Neuron (in vitro differentiated cells): ENCODE results near the gene CHI3L2.

ENCODE experiments used
- H2AFZ ChIP-seq: one replicate; pipeline ENCODE4 v1.6.1; 2013; ENCODE audit warnings: low read depth, mild to moderate bottlenecking, inconsistent platforms, low read length, moderate library complexity
- H3K27me3 ChIP-seq: one replicate; pipeline ENCODE4 v1.6.1; 2013; ENCODE audit warnings: low read length; ENCODE audit not compliant: insufficient read depth
- H3K36me3 ChIP-seq: one replicate; pipeline ENCODE4 v1.6.1; 2013; ENCODE audit warnings: low read length; ENCODE audit not compliant: insufficient read depth
- H3K4me1 ChIP-seq: one replicate; pipeline ENCODE4 v1.6.1; 2013; ENCODE audit warnings: low read length; ENCODE audit not compliant: insufficient read depth
- H3K4me3 ChIP-seq: 2 replicates; pipeline ENCODE4 v1.5.1; 2013; ENCODE audit warnings: mild to moderate bottlenecking, low read length, moderate library complexity
- H3K9me3 ChIP-seq: one replicate; pipeline ENCODE4 v1.6.1; 2013; ENCODE audit warnings: low read length

CHI3L2 gene

DNA sequence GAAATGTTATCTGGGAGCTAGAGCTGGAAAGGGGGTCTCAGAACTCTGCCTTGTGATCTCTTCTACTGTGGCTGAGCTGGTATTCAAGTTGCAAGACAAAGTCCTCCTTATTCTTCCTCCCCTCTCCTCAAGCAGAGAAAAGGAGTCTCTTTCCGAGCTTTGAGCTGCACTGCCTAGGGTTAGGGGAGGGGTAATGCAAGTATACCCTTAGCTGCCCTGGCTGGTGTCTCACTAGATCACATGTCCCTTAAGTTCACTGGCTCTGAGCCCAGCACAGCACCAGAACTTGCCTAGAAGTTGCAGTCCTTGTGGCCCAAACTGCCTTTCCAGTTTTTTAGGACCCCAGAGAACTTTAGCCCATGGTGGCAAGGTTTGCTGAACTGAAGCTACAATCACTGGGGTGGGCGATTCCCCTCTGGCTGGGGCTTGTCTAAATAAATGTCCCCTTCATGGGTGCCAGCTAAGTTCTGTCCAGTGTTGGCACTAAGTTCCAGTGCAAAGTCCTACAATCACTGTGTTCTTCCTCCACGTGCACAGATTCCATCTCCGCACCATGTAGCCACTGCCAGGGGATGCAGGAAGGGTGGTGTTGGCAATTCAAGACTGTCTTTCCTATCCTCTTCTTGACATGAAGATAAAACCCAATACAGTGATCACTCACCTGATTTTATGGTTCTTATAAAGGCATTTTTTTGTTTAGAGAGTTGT lies 40.4 kb downstream of the CHI3L2 start:
- H2AFZ ChIP-seq: no peak overlapping the region
- no peaks in the 10 kb centered on the region for H3K36me3 ChIP-seq
- no peak overlapping the region for H3K4me3 ChIP-seq
- H3K27me3 ChIP-seq: peaks cover 2% of the 10 kb centered on the region
- no peaks in the 10 kb centered on the region for H3K9me3 ChIP-seq
- H3K4me1 ChIP-seq: no peaks in the 10 kb centered on the region

DNA sequence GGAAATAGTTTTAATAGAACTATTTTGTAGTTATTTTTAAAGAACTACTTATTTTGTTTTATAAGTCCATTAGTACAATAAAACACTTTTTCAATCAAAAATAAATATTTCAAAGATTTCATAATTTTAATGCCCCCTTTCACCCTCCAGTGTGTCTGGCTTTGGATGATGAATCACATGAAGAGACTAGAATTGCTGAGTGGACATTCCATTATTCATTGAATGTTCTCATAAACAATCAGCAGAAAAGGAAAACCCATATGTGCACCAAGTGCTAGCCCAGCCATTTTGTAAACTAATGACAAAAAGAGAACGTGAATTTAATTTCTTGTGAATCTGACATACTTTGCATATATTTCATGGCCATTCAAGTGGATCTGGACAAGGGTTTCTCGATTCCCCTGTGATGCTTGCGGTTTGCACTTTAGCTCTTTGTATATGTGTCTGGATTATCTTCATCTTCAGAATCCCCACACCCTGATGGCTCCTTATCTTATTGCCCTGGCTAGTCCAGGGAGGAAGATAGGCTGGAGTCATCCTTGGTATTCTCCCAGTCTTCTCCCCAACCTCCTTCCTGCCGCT lies 42.4 kb downstream of the CHI3L2 start:
- H2AFZ ChIP-seq: no peak overlapping the region
- H3K27me3 ChIP-seq: peaks cover 2% of the 10 kb centered on the region
- no peaks in the 10 kb centered on the region for H3K36me3 ChIP-seq
- H3K4me3 ChIP-seq: no peak overlapping the region
- H3K4me1 ChIP-seq: no peaks in the 10 kb centered on the region
- no peaks in the 10 kb centered on the region for H3K9me3 ChIP-seq

DNA sequence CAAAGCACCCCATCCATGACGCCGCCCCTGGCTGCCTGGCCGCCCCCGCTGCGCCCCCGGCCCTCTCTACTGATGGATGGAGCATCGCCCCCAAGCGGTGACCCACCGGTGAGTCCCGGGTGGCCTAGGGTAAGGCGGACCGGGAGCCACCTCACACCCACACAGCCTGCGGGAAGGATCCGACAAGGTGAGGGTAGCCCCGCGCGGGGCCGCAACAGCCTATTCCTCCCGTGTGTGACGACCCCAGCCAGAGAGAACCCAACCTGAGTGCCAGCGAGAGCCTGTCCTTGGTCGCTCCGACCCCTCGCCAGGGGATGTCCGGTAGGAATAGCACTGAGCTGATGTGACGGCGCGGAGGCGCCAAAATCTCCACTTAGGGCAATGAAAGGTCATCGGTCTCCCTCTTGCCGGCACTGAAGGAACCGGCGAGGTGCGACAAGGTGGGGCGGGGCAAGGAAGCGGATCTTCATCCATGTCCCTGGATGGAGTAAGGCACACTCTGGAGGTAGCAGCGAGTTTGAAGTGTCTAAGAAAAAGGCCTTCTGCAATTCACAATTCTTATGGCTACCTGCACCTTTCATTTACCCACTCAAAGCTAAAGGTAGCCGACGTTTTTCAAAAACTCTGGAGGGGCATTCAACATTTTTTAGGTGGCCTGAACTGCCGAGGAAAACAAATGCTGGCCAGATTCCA lies 43.4 kb downstream of the CHI3L2 start:
- Histone ChIP-seq H3K27me3 (peaks cover 2% of the 10 kb centered on the region), H3K9me3 (no peaks in the 10 kb centered on the region), H3K4me3 (no peak overlapping the region), H3K36me3 (no peaks in the 10 kb centered on the region), H3K4me1 (no peaks in the 10 kb centered on the region), H2AFZ (no peak overlapping the region)

DNA sequence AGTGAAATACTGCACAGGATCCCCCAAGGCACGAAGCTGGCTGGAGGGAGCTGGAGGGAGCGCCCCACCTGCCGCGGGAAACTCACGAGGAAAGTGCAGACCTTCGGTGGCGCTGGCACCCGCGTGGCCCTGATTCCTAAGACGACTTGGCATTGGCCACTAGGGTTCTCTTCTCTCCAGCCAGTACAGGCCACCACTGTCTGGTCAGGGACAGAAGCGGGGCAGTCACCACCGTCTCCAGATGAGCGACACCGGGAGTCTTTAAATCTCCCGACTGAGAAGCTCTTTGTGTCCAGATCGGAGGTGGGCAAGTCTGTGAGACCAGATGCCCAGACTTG lies 43.9 kb downstream of the CHI3L2 start:
- Histone ChIP-seq H3K9me3 (no peaks in the 10 kb centered on the region), H2AFZ (no peak overlapping the region), H3K4me3 (no peak overlapping the region), H3K36me3 (no peaks in the 10 kb centered on the region), H3K27me3 (peaks cover 2% of the 10 kb centered on the region), H3K4me1 (no peaks in the 10 kb centered on the region)

DNA sequence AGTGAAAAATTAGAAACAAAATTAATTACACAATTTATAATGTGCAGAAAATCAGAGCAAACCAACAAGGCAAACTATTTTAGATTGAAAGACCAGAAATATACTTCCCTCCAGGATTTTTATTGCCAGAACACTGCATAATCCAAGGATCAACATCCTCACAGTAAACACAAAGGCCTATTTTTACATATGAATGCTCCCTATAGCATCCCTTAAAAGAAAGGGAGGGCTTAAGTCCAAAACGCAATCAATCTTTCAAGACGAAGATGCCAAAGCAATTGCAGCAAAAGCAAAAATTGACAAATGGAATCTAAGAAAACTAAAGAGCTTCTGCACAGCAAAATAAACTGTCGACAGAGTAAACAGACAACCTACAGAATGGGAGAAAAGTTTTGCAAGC lies 44.6 kb downstream of the CHI3L2 start:
- Histone ChIP-seq H3K36me3 (no peaks in the 10 kb centered on the region), H3K9me3 (no peaks in the 10 kb centered on the region), H2AFZ (no peak overlapping the region), H3K4me1 (no peaks in the 10 kb centered on the region), H3K27me3 (peaks cover 2% of the 10 kb centered on the region), H3K4me3 (no peak overlapping the region)

DNA sequence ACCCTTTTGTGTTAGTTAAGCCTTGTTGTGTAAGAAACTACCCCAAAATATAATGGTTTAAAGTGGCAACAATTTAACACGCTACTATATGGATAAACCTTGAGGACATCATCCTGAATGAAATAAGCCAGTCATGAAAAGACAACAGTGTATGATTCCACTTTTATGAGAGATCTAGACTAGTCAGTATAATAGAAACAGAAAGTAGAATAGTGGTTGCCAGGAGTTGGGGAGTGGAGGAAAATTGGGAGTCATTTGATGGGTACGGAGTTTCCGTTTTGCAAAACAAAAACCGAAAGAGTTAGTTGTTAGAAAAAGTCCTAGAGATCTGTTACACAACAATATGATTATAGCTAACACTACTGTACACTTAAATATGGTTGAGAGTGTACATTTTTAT lies 47.1 kb downstream of the CHI3L2 start:
- Histone ChIP-seq H2AFZ (no peak overlapping the region), H3K36me3 (no peaks in the 10 kb centered on the region), H3K4me3 (no peak overlapping the region), H3K9me3 (no peaks in the 10 kb centered on the region), H3K4me1 (no peaks in the 10 kb centered on the region), H3K27me3 (peaks cover 2% of the 10 kb centered on the region)

DNA sequence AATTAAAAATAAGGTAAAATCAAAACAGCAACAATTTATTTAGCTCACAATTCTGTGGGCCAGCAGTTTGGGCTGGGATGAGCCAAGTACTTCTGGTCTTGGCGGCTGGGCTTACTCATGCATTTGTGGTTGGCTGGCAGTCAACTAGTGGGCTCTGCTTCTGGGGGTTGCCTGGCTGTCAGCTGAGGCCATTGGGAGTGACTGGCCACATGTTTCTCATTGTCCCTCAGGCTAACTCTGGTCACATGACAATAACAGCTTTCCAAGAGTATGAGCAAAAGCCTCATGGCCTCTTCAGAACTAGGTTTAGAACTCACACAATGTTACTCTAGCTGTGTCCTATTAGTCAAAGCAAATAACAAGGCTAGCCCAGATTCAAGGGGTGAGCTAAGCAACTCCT lies 47.6 kb downstream of the CHI3L2 start:
- H3K4me3 ChIP-seq: no peak overlapping the region
- no peaks in the 10 kb centered on the region for H3K36me3 ChIP-seq
- no peak overlapping the region for H2AFZ ChIP-seq
- H3K4me1 ChIP-seq: no peaks in the 10 kb centered on the region
- H3K27me3 ChIP-seq: peaks cover 2% of the 10 kb centered on the region
- H3K9me3 ChIP-seq: no peaks in the 10 kb centered on the region

DNA sequence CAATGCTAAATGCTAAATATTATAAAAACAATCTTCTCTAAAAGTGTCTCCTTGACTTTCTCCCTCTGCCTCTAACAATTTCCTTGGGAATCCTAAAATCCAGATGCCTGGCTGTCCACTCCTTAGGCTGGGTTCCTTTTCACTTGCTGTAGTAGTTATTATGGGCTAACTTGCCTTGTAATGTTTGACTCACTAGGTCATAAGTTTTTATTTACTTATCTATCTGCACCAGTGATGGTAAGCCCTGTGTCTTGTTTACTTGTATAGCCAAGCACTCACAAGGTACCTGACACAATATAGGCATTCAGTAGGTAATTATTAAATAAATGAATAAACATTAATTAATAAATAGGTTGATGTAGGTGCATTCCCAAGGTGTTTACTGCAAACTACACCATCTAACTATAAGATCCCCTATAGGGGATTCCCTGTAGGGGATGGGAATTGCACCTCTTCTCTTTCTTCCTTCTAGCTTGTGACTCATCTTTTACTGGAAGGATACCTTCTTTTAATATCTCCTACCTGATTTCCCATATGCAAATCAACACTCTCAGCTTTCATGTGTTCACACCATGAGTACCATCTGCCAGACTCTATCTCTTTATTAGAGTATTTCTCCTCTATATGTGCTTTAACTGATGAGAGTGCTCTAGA lies 48.4 kb downstream of the CHI3L2 start:
- no peaks in the 10 kb centered on the region for H3K4me1 ChIP-seq
- no peak overlapping the region for H2AFZ ChIP-seq
- H3K36me3 ChIP-seq: no peaks in the 10 kb centered on the region
- peaks cover 4% of the 10 kb centered on the region for H3K27me3 ChIP-seq
- no peaks in the 10 kb centered on the region for H3K9me3 ChIP-seq
- H3K4me3 ChIP-seq: no peak overlapping the region

DNA sequence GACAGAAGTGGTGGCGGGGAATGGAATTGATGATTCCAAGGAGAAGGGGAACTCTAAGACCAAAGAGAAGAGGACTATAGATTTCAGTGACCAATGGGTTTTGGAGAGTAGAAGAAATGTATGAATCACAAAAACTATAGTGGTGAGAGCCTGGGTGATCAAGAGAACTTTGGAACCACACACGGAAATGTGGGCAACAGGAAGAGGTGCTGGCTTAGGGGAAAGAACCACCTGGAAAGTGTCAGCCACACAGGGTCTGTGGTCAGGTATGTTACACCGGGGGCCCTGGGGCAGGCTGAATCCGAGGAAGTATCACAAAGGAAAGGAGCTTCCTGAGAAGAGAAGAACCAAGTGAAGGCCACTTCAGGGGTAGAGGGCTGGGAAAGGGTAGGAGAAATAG lies 51.6 kb downstream of the CHI3L2 start:
- H3K9me3 ChIP-seq: no peaks in the 10 kb centered on the region
- H3K4me1 ChIP-seq: no peaks in the 10 kb centered on the region
- H3K4me3 ChIP-seq: no peak overlapping the region
- H3K27me3 ChIP-seq: peaks cover 2% of the 10 kb centered on the region
- H3K36me3 ChIP-seq: no peaks in the 10 kb centered on the region
- H2AFZ ChIP-seq: no peak overlapping the region

DNA sequence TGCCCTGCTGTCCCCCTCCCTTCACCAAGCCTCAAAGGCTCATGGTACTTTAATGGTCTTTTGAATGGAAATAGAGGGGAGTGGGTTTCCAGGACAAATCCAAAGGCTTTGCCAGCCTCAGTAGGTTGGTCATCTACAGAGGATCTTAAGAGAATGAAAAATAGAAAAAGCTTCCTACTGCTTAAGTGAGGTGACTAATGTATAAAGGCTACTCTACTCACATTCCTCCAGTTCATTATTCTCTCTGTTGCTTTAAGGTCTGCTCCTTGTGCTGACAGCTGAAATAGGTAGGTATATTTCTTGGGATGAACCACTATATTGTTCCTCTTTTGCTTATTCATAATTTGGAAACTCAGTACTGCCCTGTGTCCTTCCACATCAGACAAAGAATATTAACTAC lies 52.8 kb downstream of the CHI3L2 start:
- H3K4me3 ChIP-seq: no peak overlapping the region
- H3K9me3 ChIP-seq: no peaks in the 10 kb centered on the region
- H3K4me1 ChIP-seq: no peaks in the 10 kb centered on the region
- peaks cover 2% of the 10 kb centered on the region for H3K27me3 ChIP-seq
- H3K36me3 ChIP-seq: no peaks in the 10 kb centered on the region
- H2AFZ ChIP-seq: no peak overlapping the region

DNA sequence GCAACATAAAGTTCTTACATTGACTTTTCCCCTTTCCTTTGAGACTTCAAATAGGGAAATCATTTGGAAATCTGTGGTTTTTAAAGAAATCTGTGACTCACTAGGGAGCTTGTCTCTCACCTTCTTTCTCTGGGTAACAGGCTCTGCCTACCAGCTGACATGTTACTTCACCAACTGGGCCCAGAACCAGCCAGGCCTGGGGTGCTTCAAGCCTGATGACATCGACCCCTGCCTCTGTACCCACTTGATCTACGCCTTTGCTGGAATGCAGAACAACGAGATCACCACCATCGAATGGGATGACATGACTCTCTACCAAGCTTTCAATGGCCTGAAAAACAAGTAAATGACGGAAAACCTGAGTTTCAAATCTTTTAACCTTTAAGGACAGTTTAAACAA lies 53.9 kb downstream of the CHI3L2 start:
- Histone ChIP-seq H2AFZ (no peak overlapping the region), H3K4me1 (no peaks in the 10 kb centered on the region), H3K36me3 (no peaks in the 10 kb centered on the region), H3K4me3 (no peak overlapping the region), H3K27me3 (peaks cover 2% of the 10 kb centered on the region), H3K9me3 (no peaks in the 10 kb centered on the region)

DNA sequence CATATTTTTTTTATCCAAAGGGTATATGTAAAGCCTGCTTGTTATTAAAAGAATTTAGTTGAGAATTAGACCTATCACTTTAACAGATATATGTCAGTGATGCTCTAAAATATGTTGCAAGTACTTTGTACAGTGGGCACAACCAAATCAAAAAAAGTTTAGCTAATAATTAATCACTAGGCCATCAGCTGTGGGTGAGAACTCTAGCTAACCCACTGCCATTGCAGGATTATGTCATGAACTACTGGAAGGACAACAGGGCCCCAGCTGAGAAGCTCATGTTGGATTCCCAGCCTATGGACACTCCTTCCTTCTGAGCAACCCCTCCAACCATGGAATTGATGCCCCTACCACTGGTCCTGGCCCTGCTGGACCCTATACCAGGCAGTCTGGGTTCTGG lies 56.3 kb downstream of the CHI3L2 start:
- Histone ChIP-seq H3K4me1 (no peaks in the 10 kb centered on the region), H2AFZ (no peak overlapping the region), H3K9me3 (no peaks in the 10 kb centered on the region), H3K27me3 (peaks cover 6% of the 10 kb centered on the region), H3K4me3 (no peak overlapping the region), H3K36me3 (no peaks in the 10 kb centered on the region)

DNA sequence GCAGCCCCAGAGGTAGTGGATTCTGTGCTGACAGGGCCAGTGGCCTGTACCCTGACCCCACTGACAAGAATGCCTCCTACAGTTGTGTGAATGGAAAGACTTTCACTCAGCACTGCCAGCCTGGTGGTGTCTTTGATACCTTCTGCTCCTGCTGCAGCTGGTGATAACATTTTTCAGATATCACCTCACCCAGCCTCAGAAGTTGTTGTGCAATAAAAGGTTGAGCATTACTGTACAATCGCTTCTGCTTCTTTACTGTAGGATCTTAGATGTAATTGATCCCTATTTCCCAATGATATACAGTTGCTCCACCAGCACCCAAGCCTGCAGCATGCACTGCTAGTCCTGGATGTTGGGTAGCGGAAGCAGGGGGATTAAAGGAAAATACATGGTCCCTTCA lies 58.4 kb downstream of the CHI3L2 start:
- H2AFZ ChIP-seq: no peak overlapping the region
- no peaks in the 10 kb centered on the region for H3K4me1 ChIP-seq
- H3K27me3 ChIP-seq: peaks cover 4% of the 10 kb centered on the region
- H3K4me3 ChIP-seq: no peak overlapping the region
- no peaks in the 10 kb centered on the region for H3K36me3 ChIP-seq
- no peaks in the 10 kb centered on the region for H3K9me3 ChIP-seq
